Astrocyte (in vitro differentiated cells and primary cell): ENCODE measurements around the gene TTLL9.

Experiments
- CTCF ChIP-seq: IDR thresholded peaks from 2 replicates; pipeline ENCODE4 v1.5.1; 2011; ENCODE audit warnings: low read depth, mild to moderate bottlenecking, inconsistent platforms, low read length, moderate library complexity; ENCODE audit not compliant: insufficient read depth
- EZH2 ChIP-seq: IDR thresholded peaks from 2 replicates; pipeline ENCODE4 v1.6.1; 2012; ENCODE audit warnings: mild to moderate bottlenecking, low read length, inconsistent platforms; ENCODE audit not compliant: insufficient read depth

- TF ChIP-seq CTCF (no peak), EZH2 (no peak)
Observed at GRCh38 chr20:31862506-31862905, 7.9 kb upstream of the TTLL9 start.
